ENCODE results near the gene TBL1X.

Gene TBL1X

GRCh38 chrX:9707306-9708033, 242.6 kb downstream of the TBL1X start:
- no peak for DNase-seq (ENCODE audit: low spot score)

DNA sequence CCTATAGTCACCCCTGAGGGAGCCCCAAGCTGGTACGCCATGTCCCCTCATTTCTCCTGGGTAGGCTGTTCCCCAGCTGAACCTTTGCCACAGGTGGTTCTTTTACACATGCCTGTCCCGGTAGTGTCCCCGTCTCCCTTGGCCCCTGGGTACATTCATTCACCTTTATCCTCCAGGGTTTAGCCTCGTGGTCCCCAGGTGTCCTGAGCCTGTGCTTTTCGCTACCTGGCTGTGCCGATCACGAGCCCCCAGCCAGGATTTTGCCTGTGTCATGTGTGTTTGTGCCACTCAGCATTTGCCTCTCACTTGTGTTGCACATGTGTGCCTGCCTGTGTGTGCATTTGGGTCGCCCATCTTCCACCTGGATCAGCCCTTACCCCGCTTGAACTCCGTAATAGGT, 243.2 kb downstream of the TBL1X start:
- no peak for DNase-seq (ENCODE audit: low spot score)

- DNase-seq (ENCODE audit: low spot score), result peak; percentile 78
Observed at GRCh38 chrX:9708923-9709553, 244.2 kb downstream of the TBL1X start.

- DNase-seq (ENCODE audit: low spot score), result no peak
Observed at GRCh38 chrX:9710332-9710731, 245.5 kb downstream of the TBL1X start.

DNA sequence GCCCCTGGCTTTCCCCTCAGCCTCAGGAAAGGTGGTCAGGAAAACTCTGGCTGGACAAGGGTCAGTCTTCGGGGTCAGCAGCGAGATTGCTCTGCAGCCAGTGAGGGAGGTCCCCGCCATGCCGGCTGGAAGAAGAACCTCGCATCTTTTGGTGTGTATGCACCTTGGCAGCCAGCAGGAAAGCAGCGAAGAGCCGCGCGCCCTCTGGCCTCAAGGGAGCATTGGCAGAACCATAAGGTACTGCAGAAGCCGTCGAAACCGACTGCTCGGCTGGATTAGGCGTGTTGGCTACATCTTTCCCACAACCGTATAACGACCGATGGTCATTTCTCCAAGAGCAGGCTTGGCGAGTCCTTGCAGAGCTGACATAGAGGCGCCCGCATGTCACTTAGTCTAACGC, 252.5 kb downstream of the TBL1X start:
- DNase-seq (ENCODE audit: low spot score), result no peak

DNA sequence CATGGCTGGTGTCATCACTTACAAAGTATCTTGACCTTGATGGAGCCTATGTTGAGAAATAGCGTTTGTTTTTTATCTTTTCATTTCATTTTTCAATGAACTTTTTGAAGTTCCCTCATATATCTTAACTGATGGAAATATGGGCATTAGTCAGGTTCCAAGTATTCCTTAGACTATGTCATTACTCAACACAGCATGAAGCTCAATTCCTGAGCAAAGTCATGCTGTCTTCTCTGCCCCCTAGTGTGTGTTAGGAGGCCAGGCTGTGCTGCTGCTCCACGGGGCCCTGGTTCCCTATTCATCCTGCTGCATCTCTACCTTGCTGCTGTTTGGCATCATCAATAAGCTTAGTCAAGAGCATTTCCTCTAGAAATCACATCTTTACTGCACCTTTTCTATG, 259.9 kb downstream of the TBL1X start:
- DNase-seq (ENCODE audit: low spot score), result no peak

DNA sequence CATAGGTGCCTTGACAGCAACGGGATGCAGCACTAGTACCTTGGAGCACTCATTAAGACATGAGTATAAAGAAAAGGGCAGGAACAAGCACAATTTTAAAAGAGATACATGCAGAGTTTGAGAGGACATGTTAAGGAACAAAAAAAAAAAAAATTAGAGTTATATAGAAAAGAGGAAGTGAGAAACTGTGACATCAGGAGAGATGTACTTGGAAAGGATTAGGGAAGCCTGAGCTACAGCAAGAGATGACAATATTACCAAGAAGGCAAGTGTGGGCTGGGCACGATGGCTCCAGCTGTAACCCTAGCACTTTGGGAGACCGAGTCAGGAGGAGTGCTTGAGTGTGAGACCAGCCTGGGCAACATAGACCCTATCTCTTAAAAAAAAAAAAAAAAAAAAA, 263.4 kb downstream of the TBL1X start:
- DNase-seq (ENCODE audit: low spot score), result peak; percentile 12

DNA sequence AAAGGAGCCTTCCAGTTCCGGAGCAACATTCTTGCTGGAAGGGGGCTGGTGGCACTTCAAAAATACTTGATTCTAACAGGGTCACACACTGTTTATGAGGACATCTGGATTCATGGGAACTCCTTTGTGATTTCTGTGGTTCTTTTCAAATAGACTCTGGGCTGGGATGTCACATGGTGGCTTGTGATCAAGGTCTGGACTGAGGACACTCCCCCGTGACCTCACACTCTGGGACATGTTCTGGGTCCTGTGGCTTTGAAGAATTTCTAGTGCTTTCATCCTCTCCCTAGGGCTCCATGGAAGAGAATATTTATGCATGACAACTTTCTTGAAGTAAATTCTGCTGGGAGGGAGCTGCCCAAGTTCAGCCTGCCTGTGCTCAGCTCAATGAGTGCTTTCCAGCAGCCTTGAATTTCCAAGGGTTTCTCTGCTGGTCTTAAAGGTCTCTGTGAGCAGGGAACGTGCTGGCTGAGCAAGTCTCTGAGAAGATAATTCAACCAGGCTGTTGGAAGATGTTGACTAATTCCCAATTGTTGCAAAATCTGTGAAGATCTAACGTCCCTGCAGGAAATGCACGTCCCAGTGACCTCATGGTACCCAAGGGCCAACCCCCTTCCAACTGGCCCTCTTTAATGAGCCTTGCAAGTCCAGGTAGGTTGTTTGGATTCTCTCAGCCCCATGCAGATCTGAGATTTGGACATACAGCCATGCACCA, 264.5 kb downstream of the TBL1X start:
- DNase-seq (ENCODE audit: low spot score), result no peak

DNA sequence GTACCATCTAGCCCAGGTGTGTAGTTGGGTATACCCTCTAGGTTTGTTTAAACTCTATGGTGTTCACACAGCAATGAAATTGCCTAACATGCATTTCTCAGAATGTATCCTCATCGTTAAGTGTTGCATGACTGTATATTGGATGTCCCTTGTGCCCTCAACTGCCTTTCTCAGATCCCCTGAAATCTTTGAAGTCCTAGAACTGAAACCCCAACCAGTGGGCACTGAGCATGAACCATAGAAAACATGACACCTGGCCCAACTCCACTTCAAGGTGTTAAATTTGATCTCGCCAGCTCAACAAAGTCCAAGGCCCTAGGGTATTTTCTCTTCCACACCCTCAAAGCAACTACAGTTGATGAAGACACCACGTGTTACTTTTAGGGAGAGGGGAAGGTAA, 265.2 kb downstream of the TBL1X start:
- DNase-seq (ENCODE audit: low spot score), result no peak

GRCh38 chrX:9730752-9731151, 265.9 kb downstream of the TBL1X start:
- DNase-seq (ENCODE audit: low spot score), result no peak

DNA sequence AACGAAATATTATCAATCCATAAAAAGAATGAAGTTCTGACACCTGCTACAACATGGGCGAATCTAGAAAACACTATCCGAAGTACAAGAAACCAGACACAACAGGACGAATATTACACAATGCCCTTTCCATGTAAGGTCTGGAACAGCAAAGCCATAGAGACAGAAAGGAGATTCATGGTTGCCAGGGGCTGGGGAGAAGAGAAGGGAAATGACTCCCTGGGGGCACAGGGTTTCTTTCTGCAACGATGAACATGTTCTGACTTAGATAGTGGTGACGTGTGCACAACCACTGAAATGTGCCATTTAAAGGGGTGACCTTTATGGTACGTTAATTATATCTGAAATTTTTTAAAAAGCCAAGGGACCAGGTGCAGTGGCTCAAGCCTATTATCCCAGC, 272.5 kb downstream of the TBL1X start:
- DNase-seq (ENCODE audit: low spot score), result no peak

GRCh38 chrX:9738151-9738550, 273.3 kb downstream of the TBL1X start:
- DNase-seq (ENCODE audit: low spot score), result no peak

DNA sequence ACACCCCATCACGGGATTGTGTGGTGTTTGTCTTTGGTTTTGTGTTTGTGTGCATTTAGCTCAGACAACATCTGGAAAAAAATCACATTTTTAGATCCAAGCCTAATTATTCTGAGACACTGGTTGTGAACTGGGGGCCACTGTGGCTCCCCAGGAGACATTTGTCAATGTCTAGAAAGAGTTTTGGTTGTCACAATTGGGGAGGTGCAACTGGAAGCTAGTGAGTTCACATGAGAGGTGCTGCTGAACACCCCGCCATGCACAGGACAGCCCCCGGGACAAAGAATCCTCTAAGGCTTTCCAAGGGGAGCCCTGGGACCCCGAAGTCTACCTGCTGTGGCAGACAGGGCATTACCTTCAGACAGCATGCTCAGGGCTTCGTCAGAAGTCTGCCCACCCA, 274.3 kb downstream of the TBL1X start:
- DNase-seq (ENCODE audit: low spot score), result no peak

- DNase-seq (ENCODE audit: low spot score), result peak; percentile 9
Observed at GRCh38 chrX:9745417-9746115, 280.7 kb downstream of the TBL1X start.

DNA sequence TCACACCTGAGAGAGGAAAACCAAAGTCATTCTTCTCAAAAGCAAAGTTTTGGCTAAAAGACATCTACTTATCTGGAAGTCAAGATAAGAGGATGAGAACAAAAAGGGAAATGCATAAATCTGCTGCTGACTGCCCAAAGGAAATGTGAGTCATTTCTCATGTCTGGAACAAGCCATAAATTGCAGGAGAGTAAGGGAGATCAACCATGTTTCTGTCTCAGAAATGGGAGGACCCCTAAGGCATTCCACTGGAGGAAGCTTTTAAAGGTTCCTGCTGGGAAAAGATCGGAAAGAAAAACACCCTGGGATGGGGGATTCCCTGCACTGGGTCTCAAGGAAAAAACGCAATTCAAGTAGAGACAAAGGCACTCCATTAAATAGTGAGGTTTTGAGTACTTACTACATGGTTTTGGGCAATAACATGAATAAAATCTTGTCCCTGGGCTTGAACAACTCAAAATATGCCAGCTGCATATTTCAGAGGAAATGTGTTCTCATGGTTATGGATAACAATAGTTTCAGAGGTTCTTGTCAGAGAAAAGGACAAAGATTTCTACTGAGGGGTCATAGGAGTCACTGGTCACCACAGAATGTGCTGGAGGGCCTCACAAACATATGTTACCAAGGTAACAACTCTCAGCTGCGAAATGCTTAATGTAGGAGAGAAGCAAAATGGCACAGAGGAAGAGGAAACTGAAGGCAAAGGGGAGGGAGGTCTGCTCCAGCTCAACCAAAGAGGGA, 281.5 kb downstream of the TBL1X start:
- no peak for DNase-seq (ENCODE audit: low spot score)

- DNase-seq (ENCODE audit: low spot score), result no peak
Observed at GRCh38 chrX:9747644-9748043, 282.8 kb downstream of the TBL1X start.

- DNase-seq (ENCODE audit: low spot score), result peak; percentile 10
Observed at GRCh38 chrX:9749146-9749692, 284.4 kb downstream of the TBL1X start.

DNA sequence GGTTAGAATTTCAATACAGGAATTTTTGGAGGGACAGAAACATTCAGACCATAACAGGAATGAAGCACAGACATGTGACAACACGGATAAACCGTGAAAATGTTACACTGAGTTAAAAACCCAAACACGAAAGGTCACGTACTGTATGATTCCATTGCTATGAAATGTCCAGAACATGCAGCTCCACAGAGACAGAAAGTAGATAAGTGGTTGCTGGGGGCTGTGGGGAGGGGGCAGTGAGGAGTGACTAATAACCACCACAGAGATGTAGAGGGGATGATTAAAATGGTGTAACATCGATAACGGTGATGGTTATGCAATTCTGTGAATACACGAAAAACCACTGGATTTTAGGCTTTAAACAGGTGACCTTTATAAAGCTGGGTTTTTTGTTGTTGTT, 292.5 kb downstream of the TBL1X start:
- DNase-seq (ENCODE audit: low spot score), result no peak

DNA sequence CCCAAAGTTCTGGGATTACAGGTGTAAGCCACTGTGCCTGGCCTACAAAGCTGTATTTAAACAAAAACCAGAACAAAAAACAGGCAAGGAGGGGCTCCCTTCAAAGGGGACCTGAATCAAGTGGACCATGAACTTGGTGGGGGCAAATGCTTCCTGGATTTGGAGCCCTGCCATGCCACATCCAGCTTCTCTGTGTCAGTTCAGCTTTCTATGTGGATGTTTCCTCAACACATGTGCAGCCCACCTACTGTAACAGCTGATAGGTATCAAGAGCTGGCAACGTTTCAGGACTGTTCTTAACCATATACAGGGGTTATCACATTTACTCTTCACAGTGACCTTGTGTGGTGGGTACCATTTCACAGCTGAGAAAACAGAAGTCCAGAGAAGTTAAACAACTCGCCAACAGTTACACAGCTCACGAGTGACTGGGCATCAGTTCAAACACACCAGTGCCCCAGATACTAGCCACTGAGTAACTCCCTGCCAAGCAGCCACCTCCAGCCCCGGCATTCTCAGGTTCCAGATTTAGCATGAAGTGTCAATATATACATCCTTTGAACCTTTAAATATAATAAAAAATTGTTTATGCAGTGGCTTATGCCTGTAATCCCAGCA, 293.3 kb downstream of the TBL1X start:
- DNase-seq (ENCODE audit: low spot score), result no peak

- no peak for DNase-seq (ENCODE audit: low spot score)
Observed at GRCh38 chrX:9759337-9759736, 294.5 kb downstream of the TBL1X start.

GRCh38 chrX:9765072-9765736, 300.3 kb downstream of the TBL1X start:
- DNase-seq (ENCODE audit: low spot score), result no peak
